Kidney (tissue), 14 donors: ENCODE data around the gene YPEL1. TPM values are rescaled to one million over a fixed set of nuclear protein-coding genes. Genes with fewer than 3 reads are reported as not detected.

Source experiments
- DNase-seq, 5 donors: peaks; one replicate each; pipeline ENCODE4 v3.0.0-alpha.2; 2013 to 2020
- FAIRE-seq: peaks from 2 replicates; lab custom pipeline; 2012; peaks lifted over from hg19 to GRCh38; lab: Jason Lieb, UNC
- H3K27ac ChIP-seq, 2 donors: one replicate each; pipeline ENCODE4 v1.7.0; 2013; ENCODE audit warnings: low read depth in 2 of 2, low read length in 2 of 2, inconsistent platforms in 1 of 2
- H3K27me3 ChIP-seq: one replicate; pipeline ENCODE4 v1.7.1; 2013; ENCODE audit warnings: low read length, inconsistent platforms; ENCODE audit not compliant: control insufficient read depth, insufficient read depth
- H3K36me3 ChIP-seq, 3 donors: one replicate each; pipeline versions ENCODE4 v1.7.0 to v1.7.1; 2013; ENCODE audit warnings: low read length in 3 of 3, control low read depth in 1 of 3, inconsistent platforms in 1 of 3; ENCODE audit not compliant: insufficient read depth in 3 of 3, control insufficient read depth in 2 of 3
- H3K4me1 ChIP-seq, 3 donors: one replicate each; pipeline versions ENCODE4 v1.7.0 to v1.7.1; 2013; ENCODE audit warnings: low read length in 3 of 3, inconsistent platforms in 1 of 3, low read depth in 1 of 3; ENCODE audit not compliant: control insufficient read depth in 2 of 3, insufficient read depth in 2 of 3
- H3K4me3 ChIP-seq, 3 donors: one replicate each; pipeline versions ENCODE4 v1.7.0 to v1.8.1; 2013; ENCODE audit warnings: low read length in 3 of 3, control low read depth in 1 of 3, inconsistent platforms in 1 of 3
- H3K9ac ChIP-seq, 3 donors: one replicate each; pipeline versions ENCODE4 v1.7.0 to v1.7.1; 2013; ENCODE audit warnings: low read length in 3 of 3, control low read depth in 1 of 3, inconsistent platforms in 1 of 3
- H3K9me3 ChIP-seq, 3 donors: one replicate each; pipeline versions ENCODE4 v1.7.0 to v1.7.1; 2013; ENCODE audit warnings: low read length in 3 of 3, control low read depth in 1 of 3, inconsistent platforms in 1 of 3; ENCODE audit not compliant: control insufficient read depth in 2 of 3, insufficient read depth in 1 of 3
- intact Hi-C: fragments of 100-400 bp; cut with DNase I; formaldehyde crosslinking; loops from one replicate; pipeline ENCODE4 v1.11.1; 2022
- polyA plus RNA-seq: library from polyadenylated mRNA; stranded (reverse); fragments of 350-450 nt; fragmentation: Illumina TruSeq; extraction: RNeasy Lipid Tissue Mini Kit (QIAGEN cat#74804); gene quantifications from one replicate; pipeline ENCODE4 v1.2.3, GENCODE V29; 2014; ENCODE audit warnings: low read depth, low replicate concordance; ENCODE audit not compliant: insufficient read depth
- total RNA-seq: library from RNA; stranded (reverse); fragmentation: NEBNext Ultra II Directional; extraction: Animal tissue kit (Norgen Biotek cat#: 25700); gene quantifications from one replicate; pipeline ENCODE4 v1.2.1, GENCODE V29; 2021
- TF ChIP-seq, protein P1 (sequence below): IDR thresholded peaks from 3 replicates; pipeline ENCODE4 v1.5.1; 2012; ENCODE audit warnings: mild to moderate bottlenecking, moderate library complexity, borderline replicate concordance; ENCODE audit not compliant: insufficient read depth; ENCODE audit errors: extremely low read depth
- donor health status: control.
- donor health status: control.
- donor health status: control.
- donor health status: control.
- donor health status: control.
- donor health status: DM: yes; HTN: yes; CAD: no.
- donor health status: Normal renal cell carcinoma (clear cell type).

The YPEL1 gene
- total and polyA plus RNA-seq, 2 donors from 2014 or later: 2.2 to 6.1 TPM

GRCh38 chr22:21760640-21761039, 25.0 kb upstream of the YPEL1 start:
- Histone ChIP-seq H3K27ac (no peak overlapping the region), H3K9me3 (no peaks in the 10 kb centered on the region), H3K36me3 (peaks cover 0 to 36% (median 32%) of the 10 kb centered on the region in 3 donors), H3K4me1 (peaks cover 0 to 2% (median 0%) of the 10 kb centered on the region in 3 donors), H3K4me3 (no peak overlapping the region), H3K9ac (no peak overlapping the region), H3K27me3 (no peaks in the 10 kb centered on the region)
- DNase-seq (no peak), FAIRE-seq (no peak)
- TF ChIP-seq, protein P1, sequence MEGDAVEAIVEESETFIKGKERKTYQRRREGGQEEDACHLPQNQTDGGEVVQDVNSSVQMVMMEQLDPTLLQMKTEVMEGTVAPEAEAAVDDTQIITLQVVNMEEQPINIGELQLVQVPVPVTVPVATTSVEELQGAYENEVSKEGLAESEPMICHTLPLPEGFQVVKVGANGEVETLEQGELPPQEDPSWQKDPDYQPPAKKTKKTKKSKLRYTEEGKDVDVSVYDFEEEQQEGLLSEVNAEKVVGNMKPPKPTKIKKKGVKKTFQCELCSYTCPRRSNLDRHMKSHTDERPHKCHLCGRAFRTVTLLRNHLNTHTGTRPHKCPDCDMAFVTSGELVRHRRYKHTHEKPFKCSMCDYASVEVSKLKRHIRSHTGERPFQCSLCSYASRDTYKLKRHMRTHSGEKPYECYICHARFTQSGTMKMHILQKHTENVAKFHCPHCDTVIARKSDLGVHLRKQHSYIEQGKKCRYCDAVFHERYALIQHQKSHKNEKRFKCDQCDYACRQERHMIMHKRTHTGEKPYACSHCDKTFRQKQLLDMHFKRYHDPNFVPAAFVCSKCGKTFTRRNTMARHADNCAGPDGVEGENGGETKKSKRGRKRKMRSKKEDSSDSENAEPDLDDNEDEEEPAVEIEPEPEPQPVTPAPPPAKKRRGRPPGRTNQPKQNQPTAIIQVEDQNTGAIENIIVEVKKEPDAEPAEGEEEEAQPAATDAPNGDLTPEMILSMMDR: no peak
- intact Hi-C loops: no loop called here

DNA sequence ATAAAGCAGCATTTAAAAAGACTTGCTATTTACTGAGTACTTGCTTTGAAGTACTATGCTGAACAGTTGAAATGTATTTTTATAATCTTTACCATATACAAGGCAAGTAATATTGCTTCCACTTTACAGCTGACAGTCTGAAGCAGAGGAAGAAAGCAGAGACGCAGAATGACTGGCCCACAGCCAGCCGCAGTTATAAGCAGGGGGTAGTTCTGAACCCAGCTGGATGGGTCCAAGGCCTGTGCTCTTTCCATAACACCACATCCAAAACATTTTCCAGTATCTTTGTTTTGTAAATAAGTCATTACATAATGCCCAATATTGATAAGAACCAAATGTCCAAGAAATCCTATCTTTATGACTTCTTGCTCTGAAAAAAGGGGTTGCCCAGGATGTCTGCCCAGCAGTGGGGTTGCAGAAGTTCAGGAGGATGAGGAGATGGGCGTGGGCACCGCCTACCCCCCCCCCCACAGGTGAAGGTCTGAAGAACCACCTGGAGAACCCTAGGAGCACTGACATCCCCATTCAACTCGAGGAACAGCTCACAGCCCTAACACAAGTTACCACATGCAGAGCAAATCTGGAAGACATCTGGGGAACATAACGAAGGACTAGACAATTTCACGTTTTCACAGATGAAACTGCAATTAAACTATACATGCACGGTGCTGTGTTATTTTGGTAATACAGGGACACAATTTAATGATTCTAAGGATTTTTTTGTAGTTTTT, 24.2 kb upstream of the YPEL1 start:
- H3K27me3 ChIP-seq: no peaks in the 10 kb centered on the region
- no peak overlapping the region for H3K9ac ChIP-seq
- FAIRE-seq (no peak), DNase-seq (no peak)
- no peak overlapping the region for H3K4me3 ChIP-seq
- H3K36me3 ChIP-seq: peaks cover 0 to 30% (median 26%) of the 10 kb centered on the region in 3 donors
- intact Hi-C loops: no loop called here
- H3K27ac ChIP-seq: no peak overlapping the region
- TF ChIP-seq, protein P1: no peak
- peaks cover 0 to 2% (median 0%) of the 10 kb centered on the region in 3 donors for H3K4me1 ChIP-seq
- H3K9me3 ChIP-seq: no peaks in the 10 kb centered on the region

DNA sequence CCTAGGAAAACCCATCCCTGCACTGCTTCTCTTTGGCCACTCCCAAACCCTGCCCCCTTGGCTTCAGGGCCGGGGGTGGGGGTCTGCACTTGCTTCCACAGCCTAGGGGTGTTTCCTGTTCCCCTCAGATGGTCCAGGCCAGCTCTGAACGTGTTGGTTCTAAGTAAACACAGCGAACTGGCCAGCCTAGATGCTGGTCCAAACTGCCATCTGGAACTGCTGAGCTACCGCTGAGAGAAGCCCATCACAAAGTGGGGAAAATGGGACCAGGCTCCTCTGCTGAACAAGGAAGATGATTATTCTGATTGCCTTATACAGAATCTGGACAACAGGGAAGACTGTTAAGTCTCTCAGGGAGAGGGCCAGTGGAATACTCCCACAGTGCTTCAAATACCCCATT, 23.5 kb upstream of the YPEL1 start:
- TF ChIP-seq, protein P1: no peak
- H3K9me3 ChIP-seq: no peaks in the 10 kb centered on the region
- DNase-seq (no peak), FAIRE-seq (no peak)
- H3K4me3 ChIP-seq: no peak overlapping the region
- peaks cover 0 to 23% (median 19%) of the 10 kb centered on the region in 3 donors for H3K36me3 ChIP-seq
- intact Hi-C loops: no loop called here
- H3K27me3 ChIP-seq: no peaks in the 10 kb centered on the region
- H3K9ac ChIP-seq: no peak overlapping the region
- no peak overlapping the region for H3K27ac ChIP-seq
- peaks cover 0 to 2% (median 0%) of the 10 kb centered on the region in 3 donors for H3K4me1 ChIP-seq
